GM15510 (cell line): ENCODE results near the gene TBC1D28.
"Not testable (repeated sequence)": the region's sequence is repeated elsewhere in the genome, so short reads cannot be mapped to it uniquely, and the experiment has no call there.

Experiments
- POLR2A ChIP-seq: IDR thresholded peaks from 3 replicates; pipeline ENCODE4 v1.6.1; 2011; ENCODE audit warnings: borderline replicate concordance; ENCODE audit not compliant: insufficient read length; ENCODE audit errors: extremely low read depth

The TBC1D28 gene

GRCh38 chr17:18644291-18644690, at the start of gene TBC1D28:
Gene TBC1D28, minus strand, starts transcription at chr17:18644391. Its CDS starts 3,039 bp downstream, at chr17:18641352.
- not testable (repeated sequence) for TF ChIP-seq POLR2A

GRCh38 chr17:18681767-18682571, 37.8 kb upstream of the TBC1D28 start, which contains the start of gene FOXO3B:
Gene FOXO3B, minus strand, starts transcription at chr17:18682314. Its CDS starts 663 bp downstream, at chr17:18681651.
- TF ChIP-seq POLR2A, result peak; percentile 35

GRCh38 chr17:18626152-18626870, 17.9 kb downstream of the TBC1D28 start:
- TF ChIP-seq POLR2A, result no peak
